Left ventricle myocardium inferior (tissue), 1 donor: ENCODE results near the gene CEACAM1. TPM values are rescaled to one million over a fixed set of nuclear protein-coding genes. Genes with fewer than 3 reads are reported as not detected.

Source experiments
- DNase-seq: peaks from one replicate; pipeline ENCODE4 v3.0.0-alpha.2; 2020
- H3K27ac ChIP-seq: fragments of 200-600 bp; replicated peaks from 2 replicates; pipeline ENCODE4 v1.8.0; 2021
- H3K27me3 ChIP-seq: fragments of 200-600 bp; 2 replicates; pipeline ENCODE4 v1.8.0; 2021; ENCODE audit warnings: low read depth
- H3K36me3 ChIP-seq: fragments of 200-600 bp; 2 replicates; pipeline ENCODE4 v1.8.0; 2021
- H3K4me1 ChIP-seq: fragments of 200-600 bp; 2 replicates; pipeline ENCODE4 v1.8.0; 2021
- H3K4me3 ChIP-seq: fragments of 200-600 bp; 2 replicates; pipeline ENCODE4 v1.8.0; 2021; ENCODE audit warnings: mild to moderate bottlenecking, moderate library complexity
- H3K9me3 ChIP-seq: fragments of 200-600 bp; replicated peaks from 2 replicates; pipeline ENCODE4 v1.8.0; 2021
- CTCF ChIP-seq: fragments of 200-600 bp; IDR thresholded peaks from 2 replicates; pipeline ENCODE4 v1.8.0; 2021; ENCODE audit warnings: antibody characterized with exemption, mild to moderate bottlenecking, borderline replicate concordance
- intact Hi-C: fragments of 100-400 bp; cut with micrococcal nuclease; formaldehyde crosslinking; loops from one replicate; pipeline ENCODE4 v1.11.0; 2022
- long read RNA-seq: library from polyadenylated mRNA; unstranded; transcript quantifications from one replicate; pipeline ENCODE4 v2.0.0, GENCODE V29; 2021
- total RNA-seq: library from RNA; stranded (reverse); fragmentation: NEBNext Ultra II Directional; extraction: Animal tissue kit (Norgen Biotek cat#: 25700); gene quantifications from one replicate; pipeline ENCODE4 v1.2.1, GENCODE V29; 2021
- donor health status: DM: no; HTN: yes; CAD: no; lungs with severe emphysema.

Gene CEACAM1
- 3.4 TPM for total RNA-seq
- long read RNA-seq, partial matches to known transcripts = 0 of 2 reads
- long read RNA-seq, other reads (novel, unspliced or antisense) = 1 of 2 reads

- H3K9me3 ChIP-seq = no peaks in the 10 kb centered on the region
- H3K27ac ChIP-seq = peak within 1 kb of the TSS; percentile 80
- no peaks in the 10 kb centered on the region for H3K27me3 ChIP-seq
- no peaks in the 10 kb centered on the region for H3K36me3 ChIP-seq
- TF ChIP-seq CTCF = no peak
- intact Hi-C loops = loop anchor here (5.0 kb wide), 1 partner anchor 76 kb away; no protein-coding TSS in a partner anchor
- peak within 1 kb of the TSS; percentile 59 for H3K4me3 ChIP-seq
- DNase-seq = no peak
- peaks cover 25% of the 10 kb centered on the region for H3K4me1 ChIP-seq
These were observed at the start of gene CEACAM1 for GRCh38 chr19:42528354-42529247. CEACAM1 (minus strand) TSS chr19:42528481; CDS start chr19:42528374, 107 bp downstream.

- TF ChIP-seq CTCF = no peak
- no peak overlapping the region for H3K4me3 ChIP-seq
- no peak overlapping the region for H3K27ac ChIP-seq
- no peaks in the 10 kb centered on the region for H3K36me3 ChIP-seq
- peaks cover 23% of the 10 kb centered on the region for H3K27me3 ChIP-seq
- H3K9me3 ChIP-seq = no peaks in the 10 kb centered on the region
- no peak for DNase-seq
- H3K4me1 ChIP-seq = no peaks in the 10 kb centered on the region
- intact Hi-C loops = no loop called here
These were observed 48.7 kb upstream of the CEACAM1 start for GRCh38 chr19:42577016-42577415.

DNA sequence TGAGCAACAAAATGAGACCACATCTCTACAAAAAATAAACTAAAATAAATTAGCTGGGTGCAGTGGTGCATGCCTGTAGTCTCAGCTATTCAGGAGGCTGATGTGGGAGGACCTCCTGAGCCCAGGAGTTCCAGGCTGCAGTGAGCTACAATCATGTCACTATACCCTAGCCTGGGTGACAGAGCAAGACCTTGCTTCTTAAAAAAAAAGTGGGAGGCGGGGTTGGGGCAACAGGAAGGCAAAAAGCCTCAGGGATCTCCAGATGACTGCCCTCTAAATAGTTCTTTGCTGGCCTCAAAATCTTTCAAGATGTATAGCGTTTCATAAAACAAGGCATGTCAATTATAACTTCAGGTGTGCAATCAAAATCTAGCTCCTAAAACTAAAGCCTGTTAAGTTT is 48.0 kb upstream of the CEACAM1 start:
- H3K4me1 ChIP-seq = no peaks in the 10 kb centered on the region
- intact Hi-C loops = no loop called here
- H3K4me3 ChIP-seq = no peak overlapping the region
- DNase-seq = no peak
- peaks cover 23% of the 10 kb centered on the region for H3K27me3 ChIP-seq
- H3K27ac ChIP-seq = no peak overlapping the region
- H3K36me3 ChIP-seq = no peaks in the 10 kb centered on the region
- no peak for TF ChIP-seq CTCF
- H3K9me3 ChIP-seq = no peaks in the 10 kb centered on the region

DNA sequence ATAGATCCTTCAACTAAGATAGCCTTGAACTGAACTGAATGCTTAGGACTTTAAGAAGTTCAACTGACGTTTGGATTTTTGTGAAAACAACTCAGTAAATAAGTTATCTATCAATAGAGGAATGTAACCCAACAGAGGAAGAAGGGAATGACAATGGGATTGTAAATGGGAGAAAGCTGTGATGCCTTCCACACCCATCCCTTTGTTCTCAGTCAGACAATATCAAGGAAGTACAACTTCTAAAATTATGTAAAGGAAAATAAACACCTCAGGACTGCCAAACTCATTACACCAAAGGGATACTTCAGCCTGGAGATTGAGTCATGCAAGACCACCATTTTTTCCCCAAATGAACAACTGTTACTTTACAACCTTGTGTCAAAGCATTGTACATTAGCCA is 45.4 kb upstream of the CEACAM1 start:
- Histone ChIP-seq H3K36me3 (no peaks in the 10 kb centered on the region), H3K4me3 (no peak overlapping the region), H3K4me1 (no peaks in the 10 kb centered on the region), H3K27ac (no peak overlapping the region), H3K9me3 (no peaks in the 10 kb centered on the region), H3K27me3 (peaks cover 14% of the 10 kb centered on the region)
- no peak for TF ChIP-seq CTCF
- no peak for DNase-seq
- intact Hi-C loops = no loop called here

GRCh38 chr19:42571116-42571515 is 42.8 kb upstream of the CEACAM1 start:
- Histone ChIP-seq H3K27ac (no peak overlapping the region), H3K4me1 (peaks cover 6% of the 10 kb centered on the region), H3K36me3 (no peaks in the 10 kb centered on the region), H3K4me3 (no peak overlapping the region), H3K9me3 (no peaks in the 10 kb centered on the region), H3K27me3 (peaks cover 4% of the 10 kb centered on the region)
- no peak for DNase-seq
- no peak for TF ChIP-seq CTCF
- intact Hi-C loops = no loop called here
